Measurements from ENCODE around the gene NUP93. TPM values are rescaled to one million over a fixed set of nuclear protein-coding genes. Genes with fewer than 3 reads are reported as not detected.

Gene NUP93
- total RNA-seq, 1 experiment from 2014 or later: 144 TPM

GRCh38 chr16:56817938-56818337, 88.0 kb downstream of the NUP93 start:
- H3K4me3 ChIP-seq (replicated peaks in 1 of 2; ENCODE audit: low read depth in 1 of 2, low read length in 2 of 2): no peak overlapping the region
- BruUV-seq (replicated peaks): no TSS peak
- peaks cover 7 to 14% of the 10 kb centered on the region in 2 experiments; a peak in 3 of 4 replicates for H3K36me3 ChIP-seq (ENCODE audit: control insufficient read depth in 1 of 2, insufficient read depth in 2 of 2, low read length in 2 of 2)
- ChIA-PET CTCF (no interaction called here), RAD21 (ENCODE audit: low non-redundant PET in 1 of 2, low total read pairs in 2 of 2, uncharacterized antibody in 2 of 2, unreplicated experiment in 2 of 2) (no interaction called here), POLR2A (no interaction called here)
- DNase-seq (ENCODE audit: low read depth, low spot score) (no peak), ATAC-seq (no peak)
- no peaks in the 10 kb centered on the region for H4K20me1 ChIP-seq (ENCODE audit: insufficient read depth)
- H3K79me2 ChIP-seq (ENCODE audit: insufficient read depth, low read length): no peaks in the 10 kb centered on the region; the same call in 1 of the 2 replicates
- intact Hi-C loops (cut with micrococcal nuclease): no loop called here
- TF ChIP-seq RAD21 (IDR thresholded peaks at IDR 0.05; ENCODE audit: low read depth) (no peak), EZH2 (IDR thresholded peaks at IDR 0.05) (no peak), SIN3A (IDR thresholded peaks at IDR 0.05; ENCODE audit: low read depth) (no peak), CEBPB (IDR thresholded peaks at IDR 0.05; ENCODE audit: low read depth) (no peak), ZBTB33 (IDR thresholded peaks at IDR 0.05; ENCODE audit: extremely low read depth, insufficient replicate concordance, low read length) (no peak), SP1 (IDR thresholded peaks at IDR 0.05; ENCODE audit: low read depth) (no peak), FOSL1 (IDR thresholded peaks at IDR 0.05; ENCODE audit: low read depth) (no peak), TCF7L2 (IDR thresholded peaks at IDR 0.05; ENCODE audit: borderline replicate concordance, extremely low read depth, insufficient read depth, insufficient read length) (no peak), ZFX (IDR thresholded peaks at IDR 0.05) (no peak), EGR1 (IDR thresholded peaks at IDR 0.05; ENCODE audit: low read depth) (no peak), CTCF (IDR thresholded peaks at IDR 0.05 in 2 of 3, conservative IDR thresholded peaks at IDR 0.05 in 1 of 3; ENCODE audit: borderline replicate concordance in 1 of 3, insufficient read depth in 1 of 3, low read depth in 2 of 3, low read length in 2 of 3) (no peak)
- no peaks in the 10 kb centered on the region for H3K9me3 ChIP-seq (ENCODE audit: control insufficient read depth in 1 of 2, insufficient read depth in 1 of 2, low read depth in 1 of 2, low read length in 2 of 2)
- no peaks in the 10 kb centered on the region for H3K9me2 ChIP-seq (ENCODE audit: insufficient read depth)
- H3K4me2 ChIP-seq (ENCODE audit: low read length): no peak overlapping the region
- H3K9ac ChIP-seq (ENCODE audit: low read length): no peak overlapping the region
- H3K27ac ChIP-seq (ENCODE audit: low read depth, low read length): no peak overlapping the region
- no peak overlapping the region for H2AFZ ChIP-seq (ENCODE audit: low read depth, low read length, poor library complexity, severe bottlenecking)
- H3K4me1 ChIP-seq (ENCODE audit: control insufficient read depth in 1 of 2, insufficient read depth in 2 of 2, low read length in 2 of 2): peaks cover 1% of the 10 kb centered on the region in 2 experiments
- no peaks in the 10 kb centered on the region for H3K27me3 ChIP-seq (ENCODE audit: insufficient read depth, low read length)

All from HCT116 (cell line).